Cardiac fibroblast (primary cell): Measurements from ENCODE around the gene GNAI3.

Source experiments
- DNase-seq, 2 donors: peaks; one replicate each; pipeline versions ENCODE4 v3.0.0 to v3.0.0-alpha.2; 2010; ENCODE audit warnings: low read depth in 2 of 2
- H3K4me3 ChIP-seq, 2 donors: replicated peaks in 1 of 2; 1 replicate in 1 of 2; 2 replicates in 1 of 2; pipeline ENCODE4 v1.5.1; 2011; ENCODE audit warnings: low read depth in 2 of 2, low read length in 2 of 2, mild to moderate bottlenecking in 2 of 2, moderate library complexity in 1 of 2
- TF ChIP-seq, protein P1 (sequence below): IDR thresholded peaks from one replicate; pipeline ENCODE4 v1.5.1; 2011; ENCODE audit warnings: low read depth, mild to moderate bottlenecking, low read length, inconsistent platforms

Gene GNAI3

DNA sequence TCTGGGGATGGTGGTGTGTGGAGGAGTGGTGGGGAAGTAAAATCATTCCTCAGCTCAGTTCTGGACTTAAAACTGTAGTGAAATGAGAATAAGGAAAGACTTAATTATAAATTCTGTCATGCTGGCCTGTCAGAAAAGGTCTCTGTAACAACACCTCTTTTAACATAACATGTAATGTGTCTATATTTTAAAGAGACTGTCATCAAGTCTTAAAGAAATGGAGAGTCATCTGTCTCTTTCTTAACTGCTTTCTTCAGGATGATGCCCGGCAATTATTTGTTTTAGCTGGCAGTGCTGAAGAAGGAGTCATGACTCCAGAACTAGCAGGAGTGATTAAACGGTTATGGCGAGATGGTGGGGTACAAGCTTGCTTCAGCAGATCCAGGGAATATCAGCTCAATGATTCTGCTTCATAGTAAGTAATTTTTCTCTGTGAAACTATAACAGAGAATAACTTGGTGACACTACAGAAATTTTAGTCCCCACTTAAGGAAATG is 30.6 kb downstream of the GNAI3 start:
- TF ChIP-seq, protein P1, sequence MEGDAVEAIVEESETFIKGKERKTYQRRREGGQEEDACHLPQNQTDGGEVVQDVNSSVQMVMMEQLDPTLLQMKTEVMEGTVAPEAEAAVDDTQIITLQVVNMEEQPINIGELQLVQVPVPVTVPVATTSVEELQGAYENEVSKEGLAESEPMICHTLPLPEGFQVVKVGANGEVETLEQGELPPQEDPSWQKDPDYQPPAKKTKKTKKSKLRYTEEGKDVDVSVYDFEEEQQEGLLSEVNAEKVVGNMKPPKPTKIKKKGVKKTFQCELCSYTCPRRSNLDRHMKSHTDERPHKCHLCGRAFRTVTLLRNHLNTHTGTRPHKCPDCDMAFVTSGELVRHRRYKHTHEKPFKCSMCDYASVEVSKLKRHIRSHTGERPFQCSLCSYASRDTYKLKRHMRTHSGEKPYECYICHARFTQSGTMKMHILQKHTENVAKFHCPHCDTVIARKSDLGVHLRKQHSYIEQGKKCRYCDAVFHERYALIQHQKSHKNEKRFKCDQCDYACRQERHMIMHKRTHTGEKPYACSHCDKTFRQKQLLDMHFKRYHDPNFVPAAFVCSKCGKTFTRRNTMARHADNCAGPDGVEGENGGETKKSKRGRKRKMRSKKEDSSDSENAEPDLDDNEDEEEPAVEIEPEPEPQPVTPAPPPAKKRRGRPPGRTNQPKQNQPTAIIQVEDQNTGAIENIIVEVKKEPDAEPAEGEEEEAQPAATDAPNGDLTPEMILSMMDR: no peak
- H3K4me3 ChIP-seq: no peak overlapping the region
- DNase-seq: peak in 1 of 2 donors; percentile 23

GRCh38 chr1:109579491-109579890 is 31.1 kb downstream of the GNAI3 start:
- DNase-seq: peak in 1 of 2 donors; percentile 32
- TF ChIP-seq, protein P1: no peak
- no peak overlapping the region for H3K4me3 ChIP-seq

DNA sequence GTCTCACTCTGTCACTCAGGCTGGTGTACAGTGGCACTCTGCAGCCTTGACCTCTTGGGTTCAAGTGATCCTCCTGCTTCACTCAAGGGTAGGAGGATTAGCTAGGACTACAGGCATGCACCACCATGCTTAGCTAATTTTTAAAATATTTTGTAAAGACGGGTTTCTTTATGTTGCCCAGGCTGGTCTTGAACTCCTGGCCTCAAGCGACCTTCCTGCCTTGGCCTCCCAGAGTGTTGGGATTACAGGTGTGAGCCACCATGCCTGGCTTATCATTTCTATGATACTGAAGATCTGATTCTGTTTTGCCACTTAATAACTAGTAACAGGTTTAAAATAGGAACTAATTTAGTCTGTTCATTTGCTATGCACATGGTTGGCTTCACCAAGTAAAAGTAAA is 33.6 kb downstream of the GNAI3 start:
- no peak for DNase-seq
- TF ChIP-seq, protein P1: no peak
- no peak overlapping the region for H3K4me3 ChIP-seq

DNA sequence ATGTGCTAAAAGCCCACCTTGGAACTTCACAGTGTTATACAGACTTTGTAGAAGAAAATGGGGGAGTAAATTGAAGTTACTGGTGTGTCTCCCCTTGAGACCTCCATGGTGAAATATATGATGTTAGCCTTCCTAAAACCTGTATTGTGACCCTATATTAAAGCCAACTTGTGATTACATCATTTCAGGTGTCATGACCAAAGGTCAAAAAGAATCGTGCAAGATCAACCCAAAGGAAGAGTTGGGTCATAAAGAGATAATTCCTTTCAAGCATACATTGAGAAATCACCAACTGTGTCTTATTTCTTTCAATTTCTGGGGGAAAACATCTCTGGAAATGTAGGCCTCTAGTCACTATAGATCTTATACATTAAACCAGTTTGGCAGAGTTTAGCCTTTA is 36.4 kb downstream of the GNAI3 start:
- no peak for DNase-seq
- no peak overlapping the region for H3K4me3 ChIP-seq
- TF ChIP-seq, protein P1: no peak

DNA sequence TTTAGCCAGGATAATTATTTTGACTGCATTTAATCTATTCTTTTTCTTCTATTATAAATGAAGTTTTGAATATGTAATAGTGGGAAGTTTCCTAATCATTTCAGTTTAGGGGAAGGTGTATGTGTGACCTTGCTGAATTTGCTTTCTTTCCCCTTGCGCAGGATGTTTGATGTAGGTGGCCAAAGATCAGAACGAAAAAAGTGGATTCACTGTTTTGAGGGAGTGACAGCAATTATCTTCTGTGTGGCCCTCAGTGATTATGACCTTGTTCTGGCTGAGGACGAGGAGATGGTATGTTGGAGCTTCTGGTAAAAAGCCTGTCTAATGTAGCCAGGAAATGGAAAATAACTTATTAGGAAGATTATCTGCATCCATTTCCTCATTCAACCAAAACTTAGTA is 37.6 kb downstream of the GNAI3 start:
- no peak for DNase-seq
- H3K4me3 ChIP-seq: no peak overlapping the region
- TF ChIP-seq, protein P1: no peak

GRCh38 chr1:109589177-109589576 is 40.8 kb downstream of the GNAI3 start:
- no peak overlapping the region for H3K4me3 ChIP-seq
- TF ChIP-seq, protein P1: no peak
- no peak for DNase-seq

DNA sequence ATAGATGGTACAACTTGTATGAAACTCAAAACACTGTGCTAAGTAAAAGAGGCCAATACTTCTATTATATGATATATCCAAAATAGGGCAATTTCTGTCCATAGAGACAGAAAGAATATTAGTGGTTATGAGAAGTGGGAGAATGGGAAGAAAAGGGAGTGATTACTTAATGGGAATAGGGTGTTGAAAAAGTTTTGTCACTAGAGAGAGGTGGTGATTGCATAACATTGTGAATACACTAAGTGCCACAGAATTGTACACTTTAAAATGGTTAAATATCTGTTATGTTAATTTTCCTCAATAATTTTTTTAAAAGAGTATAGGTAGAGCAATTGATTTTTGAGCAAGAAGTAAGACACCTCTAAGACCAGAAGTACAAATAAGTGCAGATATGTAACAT is 41.3 kb downstream of the GNAI3 start:
- no peak overlapping the region for H3K4me3 ChIP-seq
- DNase-seq: no peak
- TF ChIP-seq, protein P1: no peak
